Activated naive CD8-positive, alpha-beta T cell (primary cell): ENCODE measurements around the gene CARM1.
"Not testable (repeated sequence)": the region's sequence is repeated elsewhere in the genome, so short reads cannot be mapped to it uniquely, and the experiment has no call there.

Source experiments
- H3K27ac Mint-ChIP-seq: one replicate; pipeline ENCODE4 v1.8.0; 2021; ENCODE audit warnings: mixed read lengths
- H3K27me3 Mint-ChIP-seq: one replicate; pipeline ENCODE4 v1.8.0; 2021; ENCODE audit warnings: mixed read lengths
- H3K36me3 Mint-ChIP-seq: one replicate; pipeline ENCODE4 v1.8.0; 2021; ENCODE audit warnings: mixed read lengths
- H3K4me1 Mint-ChIP-seq: one replicate; pipeline ENCODE4 v1.8.0; 2021; ENCODE audit warnings: low read depth, mixed read lengths
- H3K4me3 Mint-ChIP-seq: one replicate; pipeline ENCODE4 v1.8.0; 2021; ENCODE audit warnings: mild to moderate bottlenecking, mixed read lengths
- H3K9me3 Mint-ChIP-seq: one replicate; pipeline ENCODE4 v1.8.0; 2021; ENCODE audit warnings: low read depth, mixed read lengths

The CARM1 gene

GRCh38 chr19:10836479-10837330 lies 34.6 kb upstream of the CARM1 start:
- peaks cover 5% of the 10 kb centered on the region for H3K36me3 Mint-ChIP-seq
- peaks cover 10% of the 10 kb centered on the region for H3K4me1 Mint-ChIP-seq
- peak overlapping the region; percentile 95 for H3K4me3 Mint-ChIP-seq
- peak overlapping the region; percentile 100 for H3K27ac Mint-ChIP-seq
- H3K27me3 Mint-ChIP-seq, result no peaks in the 10 kb centered on the region
- H3K9me3 Mint-ChIP-seq, result peaks cover 3% of the 10 kb centered on the region

- H3K9me3 Mint-ChIP-seq, H3K4me3 Mint-ChIP-seq, H3K36me3 Mint-ChIP-seq: not testable (repeated sequence)
These were observed 33.7 kb upstream of the CARM1 start for GRCh38 chr19:10837649-10838048.

GRCh38 chr19:10838377-10838776 lies 33.0 kb upstream of the CARM1 start:
- H3K4me1 Mint-ChIP-seq, result peaks cover 10% of the 10 kb centered on the region
- H3K27ac Mint-ChIP-seq, result no peak overlapping the region
- H3K4me3 Mint-ChIP-seq, result no peak overlapping the region
- no peaks in the 10 kb centered on the region for H3K27me3 Mint-ChIP-seq
- H3K36me3 Mint-ChIP-seq, result peaks cover 5% of the 10 kb centered on the region
- peaks cover 3% of the 10 kb centered on the region for H3K9me3 Mint-ChIP-seq

More at GRCh38 chr19:10837649-10838048, 33.7 kb upstream of the CARM1 start:
- H3K27ac Mint-ChIP-seq, H3K4me1 Mint-ChIP-seq, H3K27me3 Mint-ChIP-seq: not testable (repeated sequence)

GRCh38 chr19:10839114-10840050 lies 32.0 kb upstream of the CARM1 start:
- Mint-ChIP-seq H3K27ac (no peak overlapping the region), H3K4me3 (no peak overlapping the region), H3K36me3 (peaks cover 7% of the 10 kb centered on the region), H3K27me3 (no peaks in the 10 kb centered on the region), H3K4me1 (peaks cover 10% of the 10 kb centered on the region), H3K9me3 (peaks cover 3% of the 10 kb centered on the region)

- no peak overlapping the region for H3K27ac Mint-ChIP-seq
These were observed 28.6 kb upstream of the CARM1 start for GRCh38 chr19:10842788-10843187.

GRCh38 chr19:10846500-10847202 lies 24.7 kb upstream of the CARM1 start:
- Mint-ChIP-seq H3K36me3 (peaks cover 6% of the 10 kb centered on the region), H3K27me3 (no peaks in the 10 kb centered on the region), H3K9me3 (peaks cover 5% of the 10 kb centered on the region), H3K4me1 (peaks cover 8% of the 10 kb centered on the region), H3K4me3 (no peak overlapping the region), H3K27ac (no peak overlapping the region)

More at GRCh38 chr19:10842788-10843187, 28.6 kb upstream of the CARM1 start:
- H3K9me3 Mint-ChIP-seq, result peaks cover 8% of the 10 kb centered on the region
- H3K36me3 Mint-ChIP-seq, result peaks cover 6% of the 10 kb centered on the region
- H3K4me3 Mint-ChIP-seq, result no peak overlapping the region
- H3K27me3 Mint-ChIP-seq, result no peaks in the 10 kb centered on the region
- H3K4me1 Mint-ChIP-seq, result no peaks in the 10 kb centered on the region

- Mint-ChIP-seq H3K27me3 (no peaks in the 10 kb centered on the region), H3K9me3 (peaks cover 5% of the 10 kb centered on the region), H3K27ac (no peak within 1 kb of the TSS), H3K4me1 (peaks cover 8% of the 10 kb centered on the region), H3K36me3 (peaks cover 6% of the 10 kb centered on the region), H3K4me3 (peak within 1 kb of the TSS; percentile 56)
These were observed 23.0 kb upstream of the CARM1 start, which contains the start of gene C19orf38 for GRCh38 chr19:10848230-10848856. TSS of gene C19orf38 (plus strand) at chr19:10848415. CDS start at chr19:10848509, 94 bp downstream.

- no peak overlapping the region for H3K27ac Mint-ChIP-seq
- H3K4me3 Mint-ChIP-seq, result no peak overlapping the region
- H3K27me3 Mint-ChIP-seq, result no peaks in the 10 kb centered on the region
- peaks cover 8% of the 10 kb centered on the region for H3K4me1 Mint-ChIP-seq
- peaks cover 4% of the 10 kb centered on the region for H3K36me3 Mint-ChIP-seq
- peaks cover 5% of the 10 kb centered on the region for H3K9me3 Mint-ChIP-seq
These were observed 20.7 kb upstream of the CARM1 start for GRCh38 chr19:10850631-10851030.

- Mint-ChIP-seq H3K27ac (no peak overlapping the region), H3K4me3 (no peak overlapping the region), H3K36me3 (no peaks in the 10 kb centered on the region), H3K27me3 (no peaks in the 10 kb centered on the region), H3K4me1 (peaks cover 8% of the 10 kb centered on the region), H3K9me3 (no peaks in the 10 kb centered on the region)
These were observed 19.1 kb upstream of the CARM1 start for GRCh38 chr19:10852098-10852800.

- H3K27me3 Mint-ChIP-seq, result no peaks in the 10 kb centered on the region
- no peak overlapping the region for H3K4me3 Mint-ChIP-seq
- no peaks in the 10 kb centered on the region for H3K36me3 Mint-ChIP-seq
- H3K27ac Mint-ChIP-seq, result no peak overlapping the region
- peaks cover 8% of the 10 kb centered on the region for H3K4me1 Mint-ChIP-seq
- no peaks in the 10 kb centered on the region for H3K9me3 Mint-ChIP-seq
These were observed 18.4 kb upstream of the CARM1 start for GRCh38 chr19:10852941-10853340.

GRCh38 chr19:10854350-10855089 lies 16.8 kb upstream of the CARM1 start:
- no peak overlapping the region for H3K4me3 Mint-ChIP-seq
- no peak overlapping the region for H3K27ac Mint-ChIP-seq
- no peaks in the 10 kb centered on the region for H3K36me3 Mint-ChIP-seq
- H3K9me3 Mint-ChIP-seq, result no peaks in the 10 kb centered on the region
- H3K4me1 Mint-ChIP-seq, result no peaks in the 10 kb centered on the region
- H3K27me3 Mint-ChIP-seq, result no peaks in the 10 kb centered on the region

- no peaks in the 10 kb centered on the region for H3K4me1 Mint-ChIP-seq
- no peaks in the 10 kb centered on the region for H3K36me3 Mint-ChIP-seq
- H3K9me3 Mint-ChIP-seq, result no peaks in the 10 kb centered on the region
- H3K4me3 Mint-ChIP-seq, result no peak overlapping the region
- H3K27me3 Mint-ChIP-seq, result no peaks in the 10 kb centered on the region
- no peak overlapping the region for H3K27ac Mint-ChIP-seq
These were observed 15.4 kb upstream of the CARM1 start for GRCh38 chr19:10855879-10856522.

GRCh38 chr19:10856899-10857298 lies 14.5 kb upstream of the CARM1 start:
- H3K4me1 Mint-ChIP-seq, H3K9me3 Mint-ChIP-seq, H3K27me3 Mint-ChIP-seq, H3K27ac Mint-ChIP-seq, H3K36me3 Mint-ChIP-seq, H3K4me3 Mint-ChIP-seq: not testable (repeated sequence)
